Cardiac muscle cell (in vitro differentiated cells and primary cell): Measurements from ENCODE around the gene PRKAG2. TPM values are rescaled to one million over a fixed set of nuclear protein-coding genes. Genes with fewer than 3 reads are reported as not detected.
A peak's percentile ranks its signal among the peaks of the same experiment; 100 is the strongest.

ENCODE experiments used
- DNase-seq, 2 donors: peaks; one replicate each; pipeline versions ENCODE4 v3.0.0 to v3.0.0-alpha.2; 2010 to 2017; ENCODE audit warnings: low read depth in 1 of 2, low spot score in 1 of 2
- H3K27ac ChIP-seq: fragments of 200-600 bp; sonication (generic); 2 replicates; pipeline ENCODE4 v1.5.1; 2016
- H3K27me3 ChIP-seq: fragments of 200-600 bp; sonication (generic); 2 replicates; pipeline ENCODE4 v1.6.0; 2016; ENCODE audit warnings: control low read depth
- H3K36me3 ChIP-seq: fragments of 200-600 bp; sonication (generic); 2 replicates; pipeline ENCODE4 v1.5.1; 2016; ENCODE audit warnings: control low read depth
- H3K4me1 ChIP-seq: fragments of 200-600 bp; sonication (generic); 2 replicates; pipeline ENCODE4 v1.8.1; 2017; ENCODE audit warnings: low read depth, mild to moderate bottlenecking, mixed run types
- H3K4me3 ChIP-seq: fragments of 200-600 bp; sonication (generic); 2 replicates; pipeline ENCODE4 v1.5.1; 2016; ENCODE audit warnings: mild to moderate bottlenecking
- H3K9me3 ChIP-seq: fragments of 200-600 bp; sonication (generic); 2 replicates; pipeline ENCODE4 v1.5.1; 2017; ENCODE audit warnings: low read depth, mild to moderate bottlenecking, control low read depth
- polyA plus RNA-seq: library from polyadenylated mRNA; unstranded; fragments of >200 nt; fragmentation: Nextera tagmentation; extraction: Ambion mirVana; gene quantifications from 2 replicates; pipeline ENCODE4 v1.2.1, GENCODE V29; 2016
- total RNA-seq: library from RNA; depleted of rRNA; stranded (reverse); fragments of >200 nt; gene quantifications from 2 replicates; pipeline ENCODE4 v1.2.3, GENCODE V29; 2016
- TF ChIP-seq, protein P1 (sequence below): IDR thresholded peaks from 2 replicates; pipeline ENCODE4 v1.5.1; 2012; ENCODE audit warnings: low read depth, mild to moderate bottlenecking, low read length

The PRKAG2 gene
- total RNA-seq, result 33.8 and 43.4 TPM in 2 replicates
- polyA plus RNA-seq, result 85.3 and 114 TPM in 2 replicates

DNA sequence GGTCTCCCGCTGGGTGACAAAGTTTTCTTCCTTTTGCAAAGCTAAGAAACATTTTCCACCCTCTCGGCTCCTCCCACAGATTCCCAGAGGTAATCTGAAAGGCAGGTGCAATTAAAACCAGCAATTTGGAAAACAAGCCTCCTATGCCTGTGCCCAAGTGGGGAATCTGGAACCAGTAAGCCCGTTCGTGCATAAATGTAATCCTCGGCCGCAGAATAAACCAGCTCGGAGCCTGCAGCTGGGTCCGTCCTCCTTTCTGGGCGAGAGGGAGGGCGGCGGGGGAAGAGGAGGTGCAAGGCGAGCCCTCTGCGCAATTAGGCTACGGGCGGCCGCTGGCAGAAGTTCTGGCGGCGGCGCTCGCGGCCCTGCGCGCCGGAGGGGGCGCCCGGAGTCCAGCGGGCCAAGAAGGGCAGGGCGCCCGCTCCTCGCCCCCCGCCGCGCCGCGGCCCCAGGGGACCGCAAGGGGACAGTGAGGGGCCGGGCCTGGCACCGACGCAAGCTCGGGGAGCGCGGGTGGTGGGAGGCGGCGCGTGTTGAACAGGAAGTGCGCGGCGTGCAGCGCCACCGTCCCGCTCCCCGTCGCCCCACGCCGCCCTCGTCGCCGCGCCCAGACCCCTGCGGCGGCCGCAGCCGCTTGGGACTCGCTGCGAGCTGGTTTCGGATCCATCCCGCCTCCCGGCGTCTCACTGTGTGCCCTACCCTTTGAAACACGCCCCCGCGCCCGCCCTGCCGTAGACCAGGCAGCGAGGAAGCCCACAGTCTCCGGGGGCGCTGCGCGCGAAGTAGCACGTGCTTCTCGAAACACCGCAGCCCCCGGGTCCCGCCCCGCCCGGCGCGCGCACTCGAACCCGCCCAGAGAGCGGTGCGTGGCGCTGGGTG lies at the start of gene PRKAG2:
Gene PRKAG2, minus strand, starts transcription at position 217 of the 879 bp plus-strand sequence. CDS start 495 bp downstream, outside the sequence.
- H3K4me1 ChIP-seq, result peaks cover 5% of the 10 kb centered on the region
- H3K4me3 ChIP-seq, result peak within 1 kb of the TSS; percentile 49
- H3K36me3 ChIP-seq, result no peaks in the 10 kb centered on the region
- no peaks in the 10 kb centered on the region for H3K9me3 ChIP-seq
- peaks cover 34% of the 10 kb centered on the region for H3K27me3 ChIP-seq
- peak; percentile 40 to 62 for DNase-seq
- TF ChIP-seq, protein P1, sequence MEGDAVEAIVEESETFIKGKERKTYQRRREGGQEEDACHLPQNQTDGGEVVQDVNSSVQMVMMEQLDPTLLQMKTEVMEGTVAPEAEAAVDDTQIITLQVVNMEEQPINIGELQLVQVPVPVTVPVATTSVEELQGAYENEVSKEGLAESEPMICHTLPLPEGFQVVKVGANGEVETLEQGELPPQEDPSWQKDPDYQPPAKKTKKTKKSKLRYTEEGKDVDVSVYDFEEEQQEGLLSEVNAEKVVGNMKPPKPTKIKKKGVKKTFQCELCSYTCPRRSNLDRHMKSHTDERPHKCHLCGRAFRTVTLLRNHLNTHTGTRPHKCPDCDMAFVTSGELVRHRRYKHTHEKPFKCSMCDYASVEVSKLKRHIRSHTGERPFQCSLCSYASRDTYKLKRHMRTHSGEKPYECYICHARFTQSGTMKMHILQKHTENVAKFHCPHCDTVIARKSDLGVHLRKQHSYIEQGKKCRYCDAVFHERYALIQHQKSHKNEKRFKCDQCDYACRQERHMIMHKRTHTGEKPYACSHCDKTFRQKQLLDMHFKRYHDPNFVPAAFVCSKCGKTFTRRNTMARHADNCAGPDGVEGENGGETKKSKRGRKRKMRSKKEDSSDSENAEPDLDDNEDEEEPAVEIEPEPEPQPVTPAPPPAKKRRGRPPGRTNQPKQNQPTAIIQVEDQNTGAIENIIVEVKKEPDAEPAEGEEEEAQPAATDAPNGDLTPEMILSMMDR, result no peak
- H3K27ac ChIP-seq, result no peak within 1 kb of the TSS

DNA sequence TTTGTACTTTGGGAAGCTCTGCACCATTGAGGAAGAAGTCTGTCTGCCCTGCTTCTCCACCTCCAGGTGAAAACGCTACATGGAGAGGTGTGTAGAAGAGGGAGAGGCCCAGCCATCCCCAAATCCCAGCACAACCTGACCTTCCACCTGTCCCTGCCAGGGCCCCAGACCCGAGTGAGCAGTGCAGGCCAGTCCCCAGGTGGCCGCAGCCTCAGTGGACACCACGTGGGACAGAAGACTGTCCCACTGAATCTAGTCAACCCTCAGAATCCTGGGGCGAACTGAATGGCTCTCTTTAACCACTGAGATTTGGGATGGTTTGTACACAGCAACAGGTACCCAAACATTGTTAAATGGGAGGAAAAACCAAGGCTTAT lies 49.4 kb upstream of the PRKAG2 start:
- Histone ChIP-seq H3K36me3 (no peaks in the 10 kb centered on the region), H3K9me3 (no peaks in the 10 kb centered on the region), H3K4me3 (no peak overlapping the region), H3K27ac (no peak overlapping the region), H3K27me3 (no peaks in the 10 kb centered on the region), H3K4me1 (no peaks in the 10 kb centered on the region)
- DNase-seq, result no peak
- TF ChIP-seq, protein P1, result no peak

DNA sequence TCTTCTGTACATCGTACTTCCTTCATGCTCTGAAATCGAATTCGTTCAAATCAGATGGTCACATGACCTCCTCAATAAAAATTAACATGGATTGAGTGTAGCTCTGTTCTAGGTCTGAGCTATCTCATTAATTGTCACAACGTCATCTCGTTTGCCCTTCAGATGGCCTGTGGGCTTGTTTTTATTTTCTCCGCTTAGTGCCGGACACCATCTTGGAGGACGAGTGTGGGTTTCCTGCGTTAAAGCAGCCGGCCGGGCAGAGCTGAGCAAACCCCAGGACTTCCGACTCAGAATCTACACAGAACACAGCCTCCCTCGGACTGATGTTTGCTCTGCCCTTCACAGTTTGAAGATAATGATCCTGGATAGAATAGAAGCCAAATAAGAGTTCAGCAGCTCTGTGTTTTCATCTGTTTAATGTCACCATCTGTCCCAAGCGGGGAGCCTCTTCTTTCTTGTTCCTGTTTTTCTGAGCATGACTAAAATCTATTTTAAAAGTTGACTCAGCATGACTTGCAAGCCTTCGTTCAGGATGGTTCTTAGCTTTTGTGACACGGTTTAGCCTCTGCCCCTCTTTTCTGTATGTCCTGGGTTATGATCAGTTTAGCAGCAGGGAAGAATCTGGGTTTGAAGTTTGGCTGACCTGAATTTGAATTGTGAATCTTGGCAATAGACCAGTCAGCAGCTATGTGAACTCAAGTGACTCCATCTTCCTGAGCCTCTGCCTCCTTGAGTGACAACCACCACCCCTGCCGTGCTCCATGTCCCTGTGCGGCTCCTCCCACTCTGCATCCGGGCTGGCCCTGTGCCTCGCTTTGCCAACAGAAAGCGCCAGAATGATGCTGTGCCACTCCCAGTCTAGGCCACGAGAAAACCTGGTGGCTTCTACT lies 48.8 kb upstream of the PRKAG2 start:
- H3K27ac ChIP-seq, result no peak overlapping the region
- no peaks in the 10 kb centered on the region for H3K9me3 ChIP-seq
- peak in 1 of 2 donors; percentile 8 for DNase-seq
- no peaks in the 10 kb centered on the region for H3K27me3 ChIP-seq
- TF ChIP-seq, protein P1, result no peak
- no peaks in the 10 kb centered on the region for H3K4me1 ChIP-seq
- H3K4me3 ChIP-seq, result no peak overlapping the region
- H3K36me3 ChIP-seq, result no peaks in the 10 kb centered on the region

DNA sequence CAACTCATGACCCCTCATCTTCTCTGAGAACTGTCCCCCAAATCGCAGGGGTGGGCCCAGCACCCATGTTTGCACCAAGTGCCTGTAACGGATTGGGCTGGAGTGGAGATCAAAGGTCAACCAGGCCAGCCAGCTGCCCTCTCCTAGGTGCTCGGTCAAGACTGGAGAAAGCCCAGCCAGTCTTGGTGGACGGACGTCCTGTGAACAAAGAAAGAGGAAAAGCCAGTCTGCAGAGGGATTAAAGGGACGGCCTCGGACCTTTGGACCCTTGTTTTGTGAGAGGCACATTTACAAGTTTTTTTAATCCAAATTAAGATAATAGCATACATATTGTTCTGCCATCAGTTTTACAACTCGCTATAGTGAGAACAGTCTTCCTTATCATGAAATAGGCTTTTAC lies 47.6 kb upstream of the PRKAG2 start:
- Histone ChIP-seq H3K27me3 (no peaks in the 10 kb centered on the region), H3K9me3 (no peaks in the 10 kb centered on the region), H3K36me3 (no peaks in the 10 kb centered on the region), H3K27ac (no peak overlapping the region), H3K4me1 (no peaks in the 10 kb centered on the region), H3K4me3 (no peak overlapping the region)
- no peak for DNase-seq
- TF ChIP-seq, protein P1, result no peak

DNA sequence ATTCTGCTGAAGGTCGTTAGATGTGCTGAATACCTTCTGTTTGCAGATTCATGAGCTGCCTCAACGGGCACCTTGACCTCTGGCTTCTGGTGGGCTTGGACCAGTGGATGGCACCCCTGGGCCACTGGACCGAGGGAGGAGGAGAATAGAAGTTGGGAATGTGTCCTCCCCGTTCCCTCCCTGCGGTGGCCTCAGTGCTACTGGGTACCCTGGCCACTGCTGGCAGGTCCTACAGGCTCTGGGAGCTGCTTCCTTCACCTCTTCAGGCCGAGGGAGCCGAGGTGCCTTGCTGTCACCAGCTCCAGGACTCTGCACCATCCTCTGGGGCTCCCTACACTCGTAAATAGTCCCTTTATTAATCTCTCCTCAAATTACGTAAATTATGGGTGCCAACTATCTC lies 47.1 kb upstream of the PRKAG2 start:
- DNase-seq, result no peak
- Histone ChIP-seq H3K4me3 (no peak overlapping the region), H3K4me1 (no peaks in the 10 kb centered on the region), H3K27ac (no peak overlapping the region), H3K27me3 (no peaks in the 10 kb centered on the region), H3K9me3 (no peaks in the 10 kb centered on the region), H3K36me3 (no peaks in the 10 kb centered on the region)
- TF ChIP-seq, protein P1, result no peak
